ENCODE data around the gene OR11H7.
"Not testable (repeated sequence)": the region's sequence is repeated elsewhere in the genome, so short reads cannot be mapped to it uniquely, and the experiment has no call there.

OR11H7 gene

DNA sequence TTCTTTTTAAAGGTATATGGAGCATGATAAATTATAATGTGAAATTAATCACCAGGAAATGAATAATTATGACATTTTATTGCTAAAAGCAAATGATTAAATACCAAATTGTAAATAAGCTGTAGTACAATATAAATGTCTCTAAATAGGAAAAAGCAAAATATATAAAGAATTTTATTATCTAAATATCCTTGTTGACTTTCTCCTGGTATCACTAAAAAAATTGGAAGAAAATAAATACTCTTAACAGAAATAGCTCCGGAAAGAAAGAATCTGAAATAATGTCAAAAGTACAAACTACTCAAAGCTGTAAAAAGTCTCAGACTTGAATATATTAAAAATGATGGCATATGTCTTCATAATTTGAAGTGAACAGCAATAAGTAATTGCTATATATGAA is at the start of gene OR11H7:
Gene OR11H7 (plus strand): TSS at position 301 of the 400 bp plus-strand sequence.
- in situ Hi-C loops (cut with MboI; ENCODE audit: low sequenced_read_pairs): no loop called here

DNA sequence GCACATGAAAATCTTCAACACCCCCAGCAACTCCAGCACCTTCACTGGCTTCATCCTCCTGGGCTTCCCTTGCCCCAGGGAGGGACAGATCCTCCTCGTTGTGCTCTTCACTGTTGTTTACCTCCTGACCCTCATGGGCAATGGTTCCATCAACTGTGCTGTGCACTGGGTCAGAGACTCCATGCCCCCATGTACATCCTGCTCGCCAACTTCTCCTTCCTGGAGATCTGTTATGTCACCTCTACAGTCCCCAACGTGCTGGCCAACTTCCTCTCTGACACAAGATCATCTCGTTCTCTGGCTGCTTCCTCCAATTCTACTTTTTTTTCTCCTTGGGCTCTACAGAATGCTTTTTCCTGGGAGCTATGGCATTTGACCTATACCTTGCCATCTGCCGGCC is 49.6 kb upstream of the OR11H7 start:
- in situ Hi-C loops (cut with MboI; ENCODE audit: low sequenced_read_pairs): no loop called here

DNA sequence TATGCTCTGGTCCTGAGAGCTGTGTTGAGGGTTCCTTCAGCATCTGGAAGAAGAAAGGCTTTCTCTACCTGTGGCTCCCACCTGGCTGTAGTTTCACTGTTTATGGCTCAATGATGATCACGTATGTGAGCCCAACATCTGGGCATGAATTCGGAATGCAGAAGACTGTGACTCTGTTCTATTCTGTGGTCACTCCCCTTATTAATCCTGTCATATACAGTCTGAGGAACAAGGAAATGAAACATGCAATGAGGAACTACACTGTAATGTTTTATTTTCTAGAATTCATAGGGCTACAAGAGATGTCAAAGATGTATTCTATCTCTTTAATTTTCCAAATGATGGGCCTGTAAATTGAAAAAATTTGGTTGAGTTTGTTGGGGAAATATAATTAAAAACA is 48.9 kb upstream of the OR11H7 start:
- in situ Hi-C loops (cut with MboI; ENCODE audit: low sequenced_read_pairs): no loop called here

DNA sequence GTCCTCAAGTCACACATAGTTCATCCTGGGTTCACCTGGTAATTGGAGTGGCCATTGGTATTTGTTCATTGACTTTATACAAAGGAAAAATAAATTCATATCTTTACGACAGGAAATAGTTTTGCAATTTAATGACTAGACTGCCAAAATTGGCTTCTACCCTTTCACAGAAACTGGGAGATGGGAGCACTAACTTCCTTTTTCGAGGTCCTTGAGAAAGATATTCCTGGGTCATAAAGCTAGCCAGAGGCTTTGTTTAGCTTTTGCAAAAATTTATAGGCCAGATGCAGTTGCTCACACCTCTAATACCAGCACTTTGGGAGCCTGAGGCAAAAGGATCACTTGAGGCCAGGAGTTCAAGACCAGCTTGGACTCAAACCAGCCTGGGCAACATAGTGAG is 48.3 kb upstream of the OR11H7 start:
- in situ Hi-C loops (cut with MboI; ENCODE audit: low sequenced_read_pairs): no loop called here

DNA sequence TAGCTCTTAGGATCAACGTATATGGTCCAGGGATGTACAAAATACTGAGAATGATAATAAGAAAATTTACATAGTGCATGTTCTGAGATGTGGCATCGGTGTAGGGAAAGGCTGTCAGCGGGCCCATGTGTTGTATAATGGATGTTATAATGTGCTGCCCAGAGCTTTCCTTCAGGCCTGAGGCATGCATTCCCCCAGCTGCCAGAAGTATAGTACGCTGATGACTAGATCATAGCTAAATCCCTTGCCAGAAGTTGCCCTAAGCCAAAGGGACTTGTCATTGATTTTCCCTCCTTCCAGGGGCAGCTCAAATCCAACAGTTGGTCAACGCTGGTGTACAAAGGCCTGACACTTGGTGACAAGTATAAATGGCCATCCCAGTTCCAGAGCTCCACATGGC is 44.6 kb upstream of the OR11H7 start:
- in situ Hi-C loops (cut with MboI; ENCODE audit: low sequenced_read_pairs): no loop called here

DNA sequence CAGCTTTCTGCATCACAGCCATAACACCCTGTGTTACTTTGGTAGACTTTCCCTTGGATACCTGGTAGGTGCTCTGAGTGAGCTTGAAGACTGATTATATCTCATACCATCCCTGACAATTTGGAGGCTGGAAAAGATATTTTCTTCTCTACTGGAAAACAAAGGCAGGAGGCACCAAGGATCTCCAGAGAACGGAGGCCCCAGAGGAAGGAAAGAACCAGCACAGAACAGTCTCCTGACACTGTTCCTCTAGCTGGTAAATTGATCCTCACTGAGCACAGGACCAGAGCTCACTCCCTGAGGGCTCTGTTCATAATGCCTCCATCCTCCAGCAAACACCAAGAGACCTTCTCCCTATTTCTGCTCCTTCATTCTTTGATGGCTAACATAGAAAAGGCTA is 38.2 kb upstream of the OR11H7 start, which contains the start of gene OR11G2:
Gene OR11G2 (plus strand): TSS at position 301 of the 400 bp plus-strand sequence. CDS start 6,542 bp downstream, outside the sequence.
- in situ Hi-C loops (cut with MboI; ENCODE audit: low sequenced_read_pairs): no loop called here

DNA sequence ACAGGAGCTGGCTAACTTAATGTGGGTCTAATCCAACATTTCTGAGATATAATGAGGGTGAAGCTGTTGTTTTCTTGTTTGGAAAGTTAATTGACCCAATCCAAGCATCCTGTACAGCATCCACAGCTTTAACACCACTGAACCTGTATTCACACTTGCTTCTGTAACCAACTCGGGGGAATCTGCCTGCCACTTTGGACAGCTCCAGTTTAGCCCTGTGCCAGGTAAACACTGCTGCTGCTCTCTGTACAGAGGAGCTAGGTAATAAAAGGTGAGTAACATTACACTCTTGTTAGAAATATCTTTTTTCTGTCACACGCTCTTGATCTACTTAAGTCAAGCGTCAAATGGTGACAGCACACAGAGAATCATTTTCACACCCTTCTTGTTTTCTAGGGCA is 37.4 kb upstream of the OR11H7 start:
- in situ Hi-C loops (cut with MboI; ENCODE audit: low sequenced_read_pairs): no loop called here

DNA sequence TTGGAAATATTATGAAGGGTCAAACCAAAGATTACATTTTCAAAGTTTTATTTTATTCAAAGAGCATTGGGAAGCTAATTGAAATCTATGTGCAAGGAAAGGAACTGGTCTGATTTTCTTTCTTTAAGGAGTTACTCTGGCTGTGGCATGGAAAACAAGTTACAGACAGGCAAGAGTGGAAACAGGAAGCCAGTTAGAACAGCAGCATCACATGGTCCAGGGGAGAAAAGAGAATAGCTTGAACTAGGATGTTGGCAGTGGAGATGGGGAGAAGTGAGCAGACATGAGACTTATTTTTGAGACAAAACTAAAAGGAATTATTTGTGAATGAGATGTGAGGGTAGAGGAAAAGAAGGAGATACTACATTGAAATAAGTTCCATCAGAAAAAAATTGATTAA is 34.7 kb upstream of the OR11H7 start:
- in situ Hi-C loops (cut with MboI; ENCODE audit: low sequenced_read_pairs): no loop called here

DNA sequence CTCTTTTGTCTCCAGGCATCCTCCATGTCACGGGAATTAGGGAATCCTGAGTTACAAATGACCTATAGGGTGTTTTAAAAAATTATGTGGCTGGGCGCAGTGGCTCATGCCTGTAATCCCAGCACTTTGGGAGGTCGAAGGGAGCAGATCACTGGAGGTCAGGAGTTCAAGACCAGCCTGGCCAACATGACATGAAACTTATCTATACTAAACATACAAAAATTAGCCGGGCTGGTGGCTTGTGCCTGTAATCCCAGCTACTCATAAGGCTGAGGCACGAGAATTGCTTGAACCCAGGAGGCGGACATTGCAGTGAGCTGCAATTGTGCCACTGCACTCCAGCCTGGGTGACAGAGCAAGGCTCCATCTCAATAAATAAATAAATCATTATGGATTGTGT is 33.6 kb upstream of the OR11H7 start:
- in situ Hi-C loops (cut with MboI; ENCODE audit: low sequenced_read_pairs): not testable (repeated sequence)

DNA sequence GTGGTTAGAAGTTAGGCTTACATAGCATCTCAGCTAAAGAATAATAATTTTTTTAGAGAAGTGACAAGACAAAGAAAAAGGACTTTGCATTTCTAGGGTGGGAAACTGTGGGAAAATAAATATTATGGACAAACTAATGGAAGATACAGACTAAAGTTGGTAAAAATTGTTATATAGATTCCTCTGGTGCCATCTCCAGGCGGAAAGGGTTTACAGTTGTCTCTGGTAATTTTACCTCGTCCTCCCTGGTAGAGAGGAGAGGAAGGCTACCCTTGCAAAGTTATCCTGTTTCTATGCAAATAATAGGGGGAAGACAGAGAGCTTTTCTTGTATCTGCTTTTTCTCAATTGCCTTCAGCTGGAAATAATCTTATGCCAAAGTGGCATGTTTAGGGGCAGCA is 32.9 kb upstream of the OR11H7 start:
- in situ Hi-C loops (cut with MboI; ENCODE audit: low sequenced_read_pairs): no loop called here

DNA sequence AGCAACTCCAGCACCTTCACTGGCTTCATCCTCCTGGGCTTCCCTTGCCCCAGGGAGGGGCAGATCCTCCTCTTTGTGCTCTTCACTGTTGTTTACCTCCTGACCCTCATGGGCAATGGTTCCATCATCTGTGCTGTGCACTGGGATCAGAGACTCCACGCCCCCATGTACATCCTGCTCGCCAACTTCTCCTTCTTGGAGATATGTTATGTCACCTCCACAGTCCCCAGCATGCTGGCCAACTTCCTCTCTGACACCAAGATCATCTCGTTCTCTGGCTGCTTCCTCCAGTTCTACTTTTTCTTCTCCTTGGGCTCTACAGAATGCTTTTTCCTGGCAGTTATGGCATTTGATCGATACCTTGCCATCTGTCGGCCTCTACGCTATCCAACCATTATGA is 31.3 kb upstream of the OR11H7 start:
- in situ Hi-C loops (cut with MboI; ENCODE audit: low sequenced_read_pairs): no loop called here

DNA sequence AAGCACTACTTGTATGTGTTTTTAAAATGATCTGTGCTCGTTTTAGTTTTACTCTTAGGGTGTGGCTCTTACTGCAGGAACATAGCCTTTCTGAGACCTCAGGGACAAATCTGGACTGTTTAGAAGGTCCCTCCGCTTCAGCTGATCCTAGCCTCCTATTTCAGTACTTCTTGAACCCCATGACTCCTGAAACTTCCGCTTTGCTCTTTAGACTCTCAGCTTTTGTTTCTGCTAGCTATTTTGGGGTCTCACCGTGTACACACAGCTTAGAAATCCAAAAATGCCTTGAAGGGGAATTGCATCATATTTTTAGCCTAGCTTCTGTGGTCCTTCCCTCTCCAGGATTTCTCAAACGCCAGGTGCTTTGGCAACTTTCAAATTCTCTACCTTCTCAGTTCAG is 29.8 kb upstream of the OR11H7 start:
- in situ Hi-C loops (cut with MboI; ENCODE audit: low sequenced_read_pairs): no loop called here

DNA sequence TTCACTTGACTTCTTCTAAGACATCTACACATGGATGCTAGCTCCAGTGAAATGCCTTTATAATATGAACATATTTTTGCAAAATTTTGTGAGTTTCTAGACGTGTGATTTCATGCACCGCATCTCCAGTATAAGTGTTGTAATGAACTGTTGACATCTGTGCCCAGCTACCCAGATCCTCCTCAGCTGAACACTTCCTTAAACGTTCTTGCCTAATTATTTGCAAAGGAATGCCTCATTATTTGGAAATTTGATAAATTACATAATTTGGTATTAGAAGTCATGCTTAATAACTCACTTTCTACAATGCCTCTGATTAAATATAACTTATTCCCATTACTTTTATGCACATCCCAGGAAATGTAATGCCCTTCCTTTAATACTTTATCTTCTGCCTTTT is 24.1 kb upstream of the OR11H7 start:
- in situ Hi-C loops (cut with MboI; ENCODE audit: low sequenced_read_pairs): no loop called here

DNA sequence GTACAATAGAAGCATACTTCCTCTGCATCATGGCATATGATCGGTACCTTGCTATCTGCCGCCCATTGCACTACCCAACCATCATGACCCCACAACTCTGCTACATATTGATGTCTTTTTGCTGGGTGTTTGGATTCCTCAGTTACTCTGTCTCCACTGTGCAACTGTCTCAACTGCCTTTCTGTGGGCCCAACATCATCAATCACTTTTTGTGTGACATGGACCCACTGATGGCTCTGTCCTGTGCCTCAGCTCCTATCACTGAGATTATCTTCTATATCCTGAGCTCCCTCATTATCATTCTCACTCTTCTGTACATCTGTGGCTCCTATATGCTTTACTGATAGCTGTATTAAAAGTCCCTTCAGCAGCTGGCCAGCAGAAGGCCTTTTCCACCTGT is 19.2 kb upstream of the OR11H7 start:
- in situ Hi-C loops (cut with MboI; ENCODE audit: low sequenced_read_pairs): no loop called here

DNA sequence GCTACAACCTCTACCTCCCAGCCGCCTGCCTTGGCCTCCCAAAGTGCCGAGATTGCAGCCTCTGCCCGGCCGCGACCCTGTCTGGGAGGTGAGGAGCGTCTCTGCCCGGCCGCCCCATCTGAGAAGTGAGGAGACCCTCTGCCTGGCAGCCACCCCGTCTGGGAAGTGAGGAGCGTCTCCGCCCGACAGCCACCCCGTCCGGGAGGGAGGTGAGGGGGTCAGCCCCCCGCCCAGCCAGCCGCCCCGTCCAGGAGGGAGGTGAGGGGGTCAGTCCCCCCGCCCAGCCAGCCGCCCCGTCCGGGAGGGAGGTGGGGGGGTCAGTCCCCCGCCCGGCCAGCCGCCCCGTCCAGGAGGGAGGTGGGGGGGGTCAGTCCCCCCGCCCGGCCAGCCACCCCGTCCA is 16.4 kb upstream of the OR11H7 start:
- in situ Hi-C loops (cut with MboI; ENCODE audit: low sequenced_read_pairs): not testable (repeated sequence)

DNA sequence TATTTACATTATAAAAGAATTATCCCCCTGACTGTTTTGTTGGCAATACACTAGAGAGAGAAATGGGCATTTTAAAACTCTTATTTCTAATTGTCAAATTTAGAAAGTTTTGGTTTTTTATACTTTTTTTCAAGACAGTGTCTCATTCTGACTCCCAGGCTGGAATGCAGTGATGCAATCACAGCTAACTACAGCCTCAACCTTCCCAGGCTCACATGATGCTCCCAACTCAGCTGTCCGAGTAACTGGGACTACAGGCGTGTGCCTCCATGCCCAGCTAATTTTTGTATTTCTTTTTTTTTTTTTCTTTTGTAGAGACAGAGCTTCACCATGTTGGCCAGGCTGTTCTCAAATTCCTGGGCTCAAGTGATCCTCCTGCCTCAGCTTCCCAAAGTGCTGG is 13.6 kb upstream of the OR11H7 start:
- in situ Hi-C loops (cut with MboI; ENCODE audit: low sequenced_read_pairs): no loop called here

DNA sequence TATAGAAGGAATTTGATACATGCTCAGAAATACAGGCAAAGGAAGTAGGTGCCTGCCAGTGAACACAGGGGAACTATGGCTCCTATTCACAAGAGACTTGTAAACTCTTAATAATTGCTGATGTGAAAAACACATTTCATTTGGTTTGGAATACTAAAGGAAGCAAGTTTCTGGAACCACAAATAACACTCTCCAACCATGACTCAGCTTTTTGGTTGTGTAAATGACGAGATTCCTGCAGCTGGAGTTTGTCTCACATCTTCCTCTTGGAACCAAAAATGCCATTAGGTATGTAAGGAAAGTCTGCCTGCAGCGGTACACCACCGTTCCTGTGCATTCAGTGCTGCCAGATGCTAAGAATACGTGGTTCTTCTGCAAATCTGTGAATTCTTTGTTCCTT is 9.7 kb upstream of the OR11H7 start:
- in situ Hi-C loops (cut with MboI; ENCODE audit: low sequenced_read_pairs): no loop called here

DNA sequence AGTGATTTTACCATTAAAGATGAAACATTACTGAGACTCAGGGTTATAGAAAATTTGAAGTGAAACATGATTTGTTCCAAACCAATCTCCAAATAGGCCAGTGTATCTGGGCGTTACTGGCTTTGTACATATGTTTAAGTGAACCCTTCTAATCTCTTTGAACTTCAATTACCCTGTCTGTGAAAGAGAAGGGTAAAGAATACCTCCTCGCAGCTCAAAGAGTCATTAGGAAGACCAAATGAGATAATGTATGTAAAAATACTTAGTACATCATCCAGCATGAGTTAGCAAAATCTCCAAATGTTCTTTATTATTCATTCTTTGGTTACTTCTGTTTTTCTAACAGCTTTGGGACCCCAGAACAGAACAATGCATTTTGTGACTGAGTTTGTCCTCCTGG is 5.4 kb upstream of the OR11H7 start, which contains the start of gene OR11H6:
Gene OR11H6 (plus strand): TSS at position 301 of the 400 bp plus-strand sequence. CDS start 0 bp downstream, at position 301.
- in situ Hi-C loops (cut with MboI; ENCODE audit: low sequenced_read_pairs): no loop called here

DNA sequence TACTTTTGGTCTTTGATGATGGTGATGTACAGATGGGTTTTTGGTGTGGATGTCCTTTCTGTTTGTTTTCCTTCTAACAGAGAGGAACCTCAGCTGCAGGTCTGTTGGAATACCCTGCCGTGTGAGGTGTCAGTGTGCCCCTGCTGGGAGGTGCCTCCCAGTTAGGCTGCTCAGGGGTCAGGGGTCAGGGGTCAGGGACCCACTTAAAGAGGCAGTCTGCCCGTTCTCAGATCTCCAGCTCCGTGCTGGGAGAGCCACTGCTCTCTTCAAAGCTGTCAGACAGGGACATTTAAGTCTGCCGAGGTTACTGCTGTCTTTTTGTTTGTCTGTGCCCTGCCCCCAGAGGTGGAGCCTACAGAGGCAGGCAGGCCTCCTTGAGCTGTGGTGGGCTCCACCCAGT is 6.6 kb downstream of the OR11H7 start:
- in situ Hi-C loops (cut with MboI; ENCODE audit: low sequenced_read_pairs): not testable (repeated sequence)

DNA sequence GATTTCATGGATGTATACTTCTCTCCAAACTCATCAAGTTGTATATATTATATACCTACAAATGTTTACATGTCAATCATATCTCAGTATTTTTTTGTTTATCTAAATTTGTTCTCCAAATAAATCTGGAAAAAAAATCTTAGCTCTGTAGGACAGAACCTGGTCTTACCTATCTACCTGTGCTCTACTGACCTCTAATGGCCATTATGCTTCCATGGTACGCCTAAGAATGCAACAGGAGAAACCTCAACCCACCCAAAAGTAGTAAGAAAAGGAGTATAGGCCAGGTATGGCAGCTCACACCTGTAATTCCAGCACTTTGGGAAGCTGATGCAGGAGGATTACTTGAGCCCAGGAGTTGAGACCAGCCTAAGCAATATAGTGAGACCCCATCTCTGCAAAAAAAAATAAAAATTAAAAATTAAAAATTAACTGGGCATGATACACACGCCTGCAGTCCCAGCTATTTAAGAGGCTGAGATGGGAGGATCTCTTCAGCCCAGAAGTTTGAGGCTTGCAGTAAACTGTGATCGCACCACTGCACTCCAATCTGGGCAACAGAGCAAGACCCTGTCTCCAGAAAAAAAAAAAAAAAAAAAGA is 19.0 kb downstream of the OR11H7 start:
- in situ Hi-C loops (cut with MboI; ENCODE audit: low sequenced_read_pairs): no loop called here

DNA sequence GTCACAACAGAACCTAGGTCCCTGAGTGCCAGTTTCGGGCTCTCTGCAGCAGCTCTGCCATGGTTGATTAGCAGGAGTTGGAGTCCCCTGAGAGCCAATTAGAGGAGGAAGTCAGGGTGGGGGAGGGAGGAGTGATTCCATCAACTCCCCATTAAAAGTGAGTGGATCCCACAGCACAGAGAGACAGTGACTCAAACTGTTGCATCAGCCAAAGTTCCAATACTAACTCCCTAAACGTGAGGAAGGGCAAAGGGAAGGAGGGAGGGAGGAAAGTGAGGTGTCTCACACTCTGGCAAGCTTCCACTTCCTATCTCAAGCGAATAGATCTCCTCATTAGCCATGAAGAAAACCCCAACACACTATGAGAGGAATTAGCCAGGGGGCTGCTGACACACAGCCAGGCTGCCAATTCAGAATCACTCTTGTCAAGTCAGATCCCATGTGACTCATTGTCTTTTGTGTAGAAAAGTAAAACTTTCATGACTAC is 33.9 kb downstream of the OR11H7 start:
- in situ Hi-C loops (cut with MboI; ENCODE audit: low sequenced_read_pairs): no loop called here

DNA sequence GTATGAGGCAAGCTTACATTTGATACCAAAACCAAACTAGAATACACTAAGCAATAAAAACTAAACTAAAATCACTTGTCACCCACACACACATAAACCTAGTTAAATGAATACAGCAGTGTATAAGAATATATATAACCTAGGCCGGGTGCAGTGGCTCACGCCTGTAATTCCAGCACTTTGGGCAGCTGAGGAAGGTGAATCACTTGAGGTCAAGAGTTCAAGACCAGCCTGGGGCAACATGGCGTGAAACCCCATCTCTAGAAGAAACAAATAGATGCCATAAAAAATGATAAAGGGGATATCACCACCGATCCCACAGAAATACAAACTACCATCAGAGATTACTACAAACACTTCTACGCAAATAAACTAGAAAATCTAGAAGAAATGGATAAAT is 35.6 kb downstream of the OR11H7 start:
- in situ Hi-C loops (cut with MboI; ENCODE audit: low sequenced_read_pairs): not testable (repeated sequence)

DNA sequence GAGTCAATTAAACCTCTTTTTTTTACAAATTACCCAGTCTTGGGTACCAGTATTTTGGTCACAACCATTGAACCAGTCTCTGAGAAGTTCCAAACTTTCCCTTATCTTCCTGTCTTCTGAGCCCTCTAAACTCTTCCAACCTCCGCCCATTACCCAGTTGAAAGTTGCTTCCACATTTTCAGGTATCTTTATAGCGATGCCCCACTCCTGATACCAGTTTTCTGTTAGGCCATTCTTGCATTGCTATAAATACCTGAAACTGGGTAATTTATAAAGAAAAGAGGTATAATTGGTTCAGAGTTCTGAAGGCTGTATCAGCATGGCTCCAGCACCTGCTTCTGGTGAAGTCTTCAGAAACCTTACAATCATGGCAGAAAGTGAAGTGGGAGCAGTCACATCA is 45.3 kb downstream of the OR11H7 start:
- in situ Hi-C loops (cut with MboI; ENCODE audit: low sequenced_read_pairs): no loop called here

Data from HL-60/S4 treated with phorbol 12-myristate 13-acetate at 8.2 ng/mL for 4 days and 3 days (cell line).